ENCODE measurements around the gene TMEM171.

Gene TMEM171

DNA sequence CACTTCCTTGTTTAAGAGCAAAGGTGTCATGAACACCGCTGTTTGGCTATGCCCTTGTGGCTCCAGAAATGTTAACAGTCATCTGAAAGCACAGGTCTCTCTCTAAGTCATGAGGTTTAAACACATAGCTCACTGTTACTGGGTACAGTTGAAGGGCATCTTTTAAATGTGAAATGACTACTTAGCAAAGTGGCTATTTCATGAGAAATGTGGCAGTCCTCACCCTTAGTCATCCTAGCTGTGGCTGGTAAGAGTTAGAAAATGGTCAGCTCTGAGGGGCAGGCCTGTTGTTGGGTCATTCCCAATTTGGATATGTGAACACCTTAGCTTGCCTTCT, 24.2 kb upstream of the TMEM171 start:
- no peak for TF ChIP-seq CTCF (conservative IDR thresholded peaks at IDR 0.05; ENCODE audit: control insufficient read depth, insufficient read depth, low read depth, low read length)
- DNase-seq (ENCODE audit: low read depth): no peak
- no peak overlapping the region for H3K4me3 ChIP-seq (ENCODE audit: control insufficient read depth, low read depth, low read length)

DNA sequence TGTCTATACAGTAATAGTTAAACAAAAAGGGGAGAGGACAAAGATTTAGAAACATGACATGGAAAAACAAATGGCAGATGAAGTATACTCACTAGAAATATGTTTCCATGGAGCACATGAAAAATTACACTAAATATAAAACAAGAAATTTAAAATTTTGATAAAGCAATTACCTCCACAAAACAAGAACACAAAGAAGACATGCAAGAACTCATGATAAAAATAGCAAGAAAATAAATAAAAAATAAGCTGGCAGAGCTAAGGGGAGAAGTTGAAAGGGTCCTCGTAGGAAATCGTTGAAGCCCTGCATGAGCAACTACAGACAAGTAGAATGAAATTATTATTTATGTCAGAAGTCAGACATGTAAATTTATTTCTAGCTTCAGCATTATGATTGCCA, 22.6 kb upstream of the TMEM171 start:
- no peak overlapping the region for H3K4me3 ChIP-seq (ENCODE audit: control insufficient read depth, low read depth, low read length)
- no peak for DNase-seq (ENCODE audit: low read depth)
- TF ChIP-seq CTCF (conservative IDR thresholded peaks at IDR 0.05; ENCODE audit: control insufficient read depth, insufficient read depth, low read depth, low read length): no peak

DNA sequence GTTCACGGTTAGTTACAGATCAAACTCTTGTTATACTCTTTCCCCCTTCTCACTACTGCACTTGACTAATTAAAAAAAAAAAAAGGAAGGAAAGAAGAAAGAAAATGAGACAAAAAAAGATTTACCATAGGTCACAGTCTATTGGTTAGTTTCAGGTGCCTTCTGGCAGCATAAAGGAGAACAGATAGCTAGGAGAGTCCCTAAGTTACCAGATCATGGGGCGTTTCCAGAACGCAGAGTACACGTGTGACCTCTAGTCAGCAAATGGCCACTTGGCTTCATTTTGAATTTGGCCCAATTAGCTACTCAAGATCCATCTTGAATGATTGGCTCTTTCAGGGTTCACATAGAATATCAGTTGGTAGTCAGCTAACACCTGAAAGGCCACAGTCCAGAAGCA, 20.3 kb upstream of the TMEM171 start:
- no peak for DNase-seq (ENCODE audit: low read depth)
- H3K4me3 ChIP-seq (ENCODE audit: control insufficient read depth, low read depth, low read length): no peak overlapping the region
- no peak for TF ChIP-seq CTCF (conservative IDR thresholded peaks at IDR 0.05; ENCODE audit: control insufficient read depth, insufficient read depth, low read depth, low read length)

- H3K4me3 ChIP-seq (ENCODE audit: control insufficient read depth, low read depth, low read length): no peak overlapping the region
- no peak for TF ChIP-seq CTCF (conservative IDR thresholded peaks at IDR 0.05; ENCODE audit: control insufficient read depth, insufficient read depth, low read depth, low read length)
- DNase-seq (ENCODE audit: low read depth): no peak
Measured at GRCh38 chr5:73103870-73104299, 16.5 kb upstream of the TMEM171 start.

GRCh38 chr5:73104326-73104725, 16.0 kb upstream of the TMEM171 start:
- no peak overlapping the region for H3K4me3 ChIP-seq (ENCODE audit: control insufficient read depth, low read depth, low read length)

GRCh38 chr5:73106335-73106734, 14.0 kb upstream of the TMEM171 start:
- H3K4me3 ChIP-seq (ENCODE audit: control insufficient read depth, low read depth, low read length): no peak overlapping the region
- no peak for DNase-seq (ENCODE audit: low read depth)
- no peak for TF ChIP-seq CTCF (conservative IDR thresholded peaks at IDR 0.05; ENCODE audit: control insufficient read depth, insufficient read depth, low read depth, low read length)

More at GRCh38 chr5:73104326-73104725, 16.0 kb upstream of the TMEM171 start:
- no peak for DNase-seq (ENCODE audit: low read depth)
- no peak for TF ChIP-seq CTCF (conservative IDR thresholded peaks at IDR 0.05; ENCODE audit: control insufficient read depth, insufficient read depth, low read depth, low read length)

- no peak for TF ChIP-seq CTCF (conservative IDR thresholded peaks at IDR 0.05; ENCODE audit: control insufficient read depth, insufficient read depth, low read depth, low read length)
- no peak for DNase-seq (ENCODE audit: low read depth)
- no peak overlapping the region for H3K4me3 ChIP-seq (ENCODE audit: control insufficient read depth, low read depth, low read length)
Measured at GRCh38 chr5:73110190-73110589, 10.2 kb upstream of the TMEM171 start.
